ENCODE measurements around the gene DUSP14.
A peak's percentile ranks its signal among the peaks of the same experiment; 100 is the strongest.
"Not testable (repeated sequence)": the region's sequence is repeated elsewhere in the genome, so short reads cannot be mapped to it uniquely, and the experiment has no call there.

DUSP14 gene

GRCh38 chr17:37485938-37486570 lies 3.6 kb upstream of the DUSP14 start:
- no peak for DNase-seq (ENCODE audit: low spot score)

- DNase-seq (ENCODE audit: low spot score): peak; percentile 79
Observed at GRCh38 chr17:37488009-37488604, 1.6 kb upstream of the DUSP14 start.

GRCh38 chr17:37488607-37489196 lies 989 bp upstream of the DUSP14 start:
- peak; percentile 83 for DNase-seq (ENCODE audit: low spot score)

- DNase-seq (ENCODE audit: low spot score): peak; percentile 70
Observed at GRCh38 chr17:37490022-37490587, 414 bp downstream of the DUSP14 start.

GRCh38 chr17:37490638-37491614 lies 1.2 kb downstream of the DUSP14 start:
- DNase-seq (ENCODE audit: low spot score): peak; percentile 82

GRCh38 chr17:37492167-37492566 lies 2.5 kb downstream of the DUSP14 start:
- no peak for DNase-seq (ENCODE audit: low spot score)

- DNase-seq (ENCODE audit: low spot score): peak; percentile 86
Observed at GRCh38 chr17:37493249-37494027, 3.7 kb downstream of the DUSP14 start.

GRCh38 chr17:37494401-37494831 lies 4.7 kb downstream of the DUSP14 start:
- DNase-seq (ENCODE audit: low spot score): no peak

- DNase-seq (ENCODE audit: low spot score): no peak
Observed at GRCh38 chr17:37494971-37495370, 5.3 kb downstream of the DUSP14 start.

GRCh38 chr17:37500378-37500777 lies 10.7 kb downstream of the DUSP14 start:
- DNase-seq (ENCODE audit: low spot score): no peak

- DNase-seq (ENCODE audit: low spot score): no peak
Observed at GRCh38 chr17:37502009-37502936, 12.6 kb downstream of the DUSP14 start.

- no peak for DNase-seq (ENCODE audit: low spot score)
Observed at GRCh38 chr17:37503148-37503547, 13.5 kb downstream of the DUSP14 start.

- DNase-seq (ENCODE audit: low spot score): no peak
Observed at GRCh38 chr17:37505333-37505732, 15.6 kb downstream of the DUSP14 start.

GRCh38 chr17:37506678-37507077 lies 17.0 kb downstream of the DUSP14 start:
- DNase-seq (ENCODE audit: low spot score): no peak

GRCh38 chr17:37507111-37507510 lies 17.4 kb downstream of the DUSP14 start:
- no peak for DNase-seq (ENCODE audit: low spot score)

- DNase-seq (ENCODE audit: low spot score): no peak
Observed at GRCh38 chr17:37510056-37510455, 20.4 kb downstream of the DUSP14 start.

GRCh38 chr17:37511642-37512041 lies 22.0 kb downstream of the DUSP14 start:
- DNase-seq (ENCODE audit: low spot score): not testable (repeated sequence)

GRCh38 chr17:37512442-37513068 lies 22.9 kb downstream of the DUSP14 start:
- no peak for DNase-seq (ENCODE audit: low spot score)

- DNase-seq (ENCODE audit: low spot score): no peak
Observed at GRCh38 chr17:37513711-37514110, 24.0 kb downstream of the DUSP14 start.

GRCh38 chr17:37516127-37516571 lies 26.5 kb downstream of the DUSP14 start:
- peak; percentile 30 for DNase-seq (ENCODE audit: low spot score)

Data from GM03348 (cell line).